ENCODE measurements around the gene SNAPC4.
"Not testable (repeated sequence)": the region's sequence is repeated elsewhere in the genome, so short reads cannot be mapped to it uniquely, and the experiment has no call there.

The SNAPC4 gene

GRCh38 chr9:136405904-136406303, 5.9 kb upstream of the SNAPC4 start:
- not testable (repeated sequence) for DNase-seq

- no peak for DNase-seq
Measured at GRCh38 chr9:136405481-136405880, 5.5 kb upstream of the SNAPC4 start.

GRCh38 chr9:136404801-136405136, 4.8 kb upstream of the SNAPC4 start:
- DNase-seq: no peak

- no peak for DNase-seq
Measured at GRCh38 chr9:136403915-136404800, 4.2 kb upstream of the SNAPC4 start.

GRCh38 chr9:136403538-136403914, 3.6 kb upstream of the SNAPC4 start:
- DNase-seq: no peak

GRCh38 chr9:136402067-136402466, 2.1 kb upstream of the SNAPC4 start:
- DNase-seq: no peak

- DNase-seq: peak; percentile 4
Measured at GRCh38 chr9:136401173-136401922, 1.4 kb upstream of the SNAPC4 start.

GRCh38 chr9:136399176-136400037, 563 bp downstream of the SNAPC4 start:
- no peak for DNase-seq

GRCh38 chr9:136398286-136398685, 1.7 kb downstream of the SNAPC4 start:
- no peak for DNase-seq

- no peak for DNase-seq
Measured at GRCh38 chr9:136397643-136398042, 2.3 kb downstream of the SNAPC4 start.

GRCh38 chr9:136396219-136396515, 3.8 kb downstream of the SNAPC4 start:
- DNase-seq: no peak

- DNase-seq: no peak
Measured at GRCh38 chr9:136395345-136396218, 4.4 kb downstream of the SNAPC4 start.

- no peak for DNase-seq
Measured at GRCh38 chr9:136395020-136395340, 5.0 kb downstream of the SNAPC4 start.

- no peak for DNase-seq
Measured at GRCh38 chr9:136394312-136395019, 5.5 kb downstream of the SNAPC4 start.

GRCh38 chr9:136393531-136393930, 6.4 kb downstream of the SNAPC4 start:
- DNase-seq: no peak

- no peak for DNase-seq
Measured at GRCh38 chr9:136392538-136393449, 7.2 kb downstream of the SNAPC4 start.

GRCh38 chr9:136391737-136392537, 8.0 kb downstream of the SNAPC4 start:
- no peak for DNase-seq

GRCh38 chr9:136389396-136389795, 10.6 kb downstream of the SNAPC4 start:
- no peak for DNase-seq

GRCh38 chr9:136387217-136387616, 12.8 kb downstream of the SNAPC4 start:
- DNase-seq: no peak

GRCh38 chr9:136386018-136386417, 14.0 kb downstream of the SNAPC4 start:
- DNase-seq: no peak

All from NCI-H1092 treated with DMSO at 0.1 percent for 48 hours (cell line).